Measurements from ENCODE around the gene CPEB1. TPM values are rescaled to one million over a fixed set of nuclear protein-coding genes. Genes with fewer than 3 reads are reported as not detected.

CPEB1 gene
- total and polyA plus RNA-seq, 2 donors (not counting 1 experiment from before 2014, with no cell fraction given) = 8.4 to 62.3 TPM

GRCh38 chr15:82595766-82596165, 51.4 kb downstream of the CPEB1 start:
- H3K27me3 ChIP-seq (ENCODE audit: control insufficient read depth, insufficient read depth, low read length) = no peaks in the 10 kb centered on the region
- H3K27ac ChIP-seq (ENCODE audit: insufficient read depth, low read length) = no peak overlapping the region
- no peaks in the 10 kb centered on the region for H3K79me2 ChIP-seq (ENCODE audit: control insufficient read depth, insufficient read depth, low read length)
- TF ChIP-seq EZH2 (IDR thresholded peaks at IDR 0.05; ENCODE audit: low read length, missing control alignments) (no peak), CTCF (conservative IDR thresholded peaks at IDR 0.05 in 1 of 2, IDR thresholded peaks at IDR 0.05 in 1 of 2; ENCODE audit: low read depth in 1 of 2, low read length in 2 of 2) (no peak)
- no peak overlapping the region for H3K9ac ChIP-seq (ENCODE audit: insufficient read depth, low read length)
- H3K9me3 ChIP-seq (ENCODE audit: control insufficient read depth, insufficient read depth, low read depth, low read length) = no peaks in the 10 kb centered on the region
- no peak for DNase-seq (ENCODE audit: low read depth in 2 of 2)
- H3K4me3 ChIP-seq (replicated peaks in 1 of 4; ENCODE audit: control extremely low read depth in 1 of 4, insufficient read depth in 1 of 4, low read depth in 3 of 4, low read length in 4 of 4) = no peak overlapping the region
- H2AFZ ChIP-seq (ENCODE audit: low read length) = no peak overlapping the region
- no peaks in the 10 kb centered on the region for H3K36me3 ChIP-seq (ENCODE audit: control insufficient read depth, insufficient read depth, low read length)
- no peak overlapping the region for H3K4me2 ChIP-seq (ENCODE audit: extremely low read depth, insufficient read depth, low read length)
- H4K20me1 ChIP-seq (ENCODE audit: control insufficient read depth, extremely low read depth, insufficient read depth, low read length) = no peaks in the 10 kb centered on the region
- H3K4me1 ChIP-seq (ENCODE audit: control insufficient read depth, extremely low read depth, insufficient read depth, low read length) = no peaks in the 10 kb centered on the region

- Histone ChIP-seq H3K9me3 (ENCODE audit: control insufficient read depth, insufficient read depth, low read depth, low read length) (no peaks in the 10 kb centered on the region), H2AFZ (ENCODE audit: low read length) (no peak overlapping the region), H3K36me3 (ENCODE audit: control insufficient read depth, insufficient read depth, low read length) (no peaks in the 10 kb centered on the region), H3K4me1 (ENCODE audit: control insufficient read depth, extremely low read depth, insufficient read depth, low read length) (no peaks in the 10 kb centered on the region), H3K27ac (ENCODE audit: insufficient read depth, low read length) (no peak overlapping the region), H3K9ac (ENCODE audit: insufficient read depth, low read length) (no peak overlapping the region), H3K27me3 (ENCODE audit: control insufficient read depth, insufficient read depth, low read length) (no peaks in the 10 kb centered on the region), H3K4me2 (ENCODE audit: extremely low read depth, insufficient read depth, low read length) (no peak overlapping the region), H3K79me2 (ENCODE audit: control insufficient read depth, insufficient read depth, low read length) (no peaks in the 10 kb centered on the region), H4K20me1 (ENCODE audit: control insufficient read depth, extremely low read depth, insufficient read depth, low read length) (no peaks in the 10 kb centered on the region), H3K4me3 (replicated peaks in 1 of 4; ENCODE audit: control extremely low read depth in 1 of 4, insufficient read depth in 1 of 4, low read depth in 3 of 4, low read length in 4 of 4) (no peak overlapping the region)
- DNase-seq (ENCODE audit: low read depth in 2 of 2) = no peak
- TF ChIP-seq EZH2 (IDR thresholded peaks at IDR 0.05; ENCODE audit: low read length, missing control alignments) (no peak), CTCF (conservative IDR thresholded peaks at IDR 0.05 in 1 of 2, IDR thresholded peaks at IDR 0.05 in 1 of 2; ENCODE audit: low read depth in 1 of 2, low read length in 2 of 2) (no peak)
These were observed 52.0 kb downstream of the CPEB1 start for GRCh38 chr15:82595203-82595602.

GRCh38 chr15:82587805-82588204, 59.4 kb downstream of the CPEB1 start:
- H4K20me1 ChIP-seq (ENCODE audit: control insufficient read depth, extremely low read depth, insufficient read depth, low read length) = no peaks in the 10 kb centered on the region
- TF ChIP-seq EZH2 (IDR thresholded peaks at IDR 0.05; ENCODE audit: low read length, missing control alignments) (no peak), CTCF (conservative IDR thresholded peaks at IDR 0.05 in 1 of 2, IDR thresholded peaks at IDR 0.05 in 1 of 2; ENCODE audit: low read depth in 1 of 2, low read length in 2 of 2) (no peak)
- H3K9me3 ChIP-seq (ENCODE audit: control insufficient read depth, insufficient read depth, low read depth, low read length) = no peaks in the 10 kb centered on the region
- H3K4me2 ChIP-seq (ENCODE audit: extremely low read depth, insufficient read depth, low read length) = no peak overlapping the region
- no peaks in the 10 kb centered on the region for H3K4me1 ChIP-seq (ENCODE audit: control insufficient read depth, extremely low read depth, insufficient read depth, low read length)
- no peak for DNase-seq (ENCODE audit: low read depth in 2 of 2)
- no peak overlapping the region for H3K27ac ChIP-seq (ENCODE audit: insufficient read depth, low read length)
- no peaks in the 10 kb centered on the region for H3K27me3 ChIP-seq (ENCODE audit: control insufficient read depth, insufficient read depth, low read length)
- no peak overlapping the region for H2AFZ ChIP-seq (ENCODE audit: low read length)
- no peaks in the 10 kb centered on the region for H3K79me2 ChIP-seq (ENCODE audit: control insufficient read depth, insufficient read depth, low read length)
- no peak overlapping the region for H3K9ac ChIP-seq (ENCODE audit: insufficient read depth, low read length)
- H3K4me3 ChIP-seq (replicated peaks in 1 of 4; ENCODE audit: control extremely low read depth in 1 of 4, insufficient read depth in 1 of 4, low read depth in 3 of 4, low read length in 4 of 4) = no peak overlapping the region
- H3K36me3 ChIP-seq (ENCODE audit: control insufficient read depth, insufficient read depth, low read length) = no peaks in the 10 kb centered on the region

All from fibroblast of lung (primary cell).